Stimulated activated CD4-positive, alpha-beta T cell treated with anti-CD3 and anti-CD28 coated beads, Interleukin-2, amount 100 ng/mL, for 4 hours (primary cell): Measurements from ENCODE around the gene UNC45A.
"Not testable (repeated sequence)": the region's sequence is repeated elsewhere in the genome, so short reads cannot be mapped to it uniquely, and the experiment has no call there.

Source experiments
- DNase-seq: peaks from one replicate; pipeline ENCODE4 v3.0.0-alpha.2; 2020; ENCODE audit warnings: low read depth

Gene UNC45A

DNA sequence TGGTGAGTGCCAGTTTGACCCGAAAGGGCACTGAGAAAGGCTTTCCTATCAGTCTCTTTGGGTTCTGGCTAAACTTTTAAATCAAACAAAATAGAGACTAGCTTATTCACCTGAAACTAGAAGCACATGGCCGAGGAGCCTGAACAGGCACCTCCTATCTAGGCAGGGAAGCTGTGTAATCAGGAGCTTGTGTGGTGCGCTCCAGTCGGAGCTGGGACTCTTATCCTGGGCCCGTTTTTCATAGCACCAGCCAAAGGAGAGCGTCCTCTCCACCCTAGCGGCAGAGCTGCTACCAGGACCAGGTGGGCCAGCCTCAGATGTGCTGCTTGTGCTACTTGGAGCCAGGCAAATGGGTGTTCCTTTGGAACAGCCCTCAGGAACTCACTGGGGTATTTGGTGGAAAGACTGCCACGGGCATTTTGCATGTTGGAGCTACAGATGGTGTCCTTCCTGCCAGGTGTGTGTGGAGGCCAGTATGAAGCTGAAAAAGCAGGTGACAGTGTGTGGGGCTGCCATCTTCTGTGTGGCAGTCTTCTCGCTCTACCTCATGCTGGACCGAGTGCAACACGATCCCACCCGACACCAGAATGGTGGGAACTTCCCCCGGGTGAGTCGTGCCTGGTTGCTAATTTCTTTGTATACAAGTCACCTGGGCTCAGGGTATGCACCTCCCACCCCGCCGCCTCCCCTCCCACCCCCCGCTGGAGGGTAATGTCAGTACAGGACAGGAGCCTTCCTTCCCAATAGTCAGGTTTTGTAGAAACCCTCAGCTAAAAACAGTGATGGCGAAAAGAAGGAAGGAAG, 31.1 kb upstream of the UNC45A start:
- no peak for DNase-seq

DNA sequence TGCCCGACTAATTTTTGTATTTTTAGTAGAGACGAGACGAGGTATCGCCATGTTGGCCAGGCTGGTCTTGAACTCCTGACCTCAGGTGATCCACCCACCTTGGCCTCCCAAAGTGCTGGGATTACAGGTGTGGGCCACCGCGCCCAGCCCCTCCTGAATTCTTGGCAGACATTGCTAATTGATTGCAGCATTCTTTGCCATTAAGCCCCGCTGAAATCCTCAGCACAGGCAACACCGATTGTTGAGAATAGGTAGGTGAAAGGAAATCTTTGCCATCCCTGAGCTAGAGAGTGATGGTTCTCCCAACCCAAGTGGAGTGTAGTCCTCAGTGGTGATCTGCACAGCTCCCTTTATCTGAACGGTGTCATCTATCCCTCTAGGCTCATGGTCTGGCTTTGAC, 30.3 kb upstream of the UNC45A start:
- no peak for DNase-seq

DNA sequence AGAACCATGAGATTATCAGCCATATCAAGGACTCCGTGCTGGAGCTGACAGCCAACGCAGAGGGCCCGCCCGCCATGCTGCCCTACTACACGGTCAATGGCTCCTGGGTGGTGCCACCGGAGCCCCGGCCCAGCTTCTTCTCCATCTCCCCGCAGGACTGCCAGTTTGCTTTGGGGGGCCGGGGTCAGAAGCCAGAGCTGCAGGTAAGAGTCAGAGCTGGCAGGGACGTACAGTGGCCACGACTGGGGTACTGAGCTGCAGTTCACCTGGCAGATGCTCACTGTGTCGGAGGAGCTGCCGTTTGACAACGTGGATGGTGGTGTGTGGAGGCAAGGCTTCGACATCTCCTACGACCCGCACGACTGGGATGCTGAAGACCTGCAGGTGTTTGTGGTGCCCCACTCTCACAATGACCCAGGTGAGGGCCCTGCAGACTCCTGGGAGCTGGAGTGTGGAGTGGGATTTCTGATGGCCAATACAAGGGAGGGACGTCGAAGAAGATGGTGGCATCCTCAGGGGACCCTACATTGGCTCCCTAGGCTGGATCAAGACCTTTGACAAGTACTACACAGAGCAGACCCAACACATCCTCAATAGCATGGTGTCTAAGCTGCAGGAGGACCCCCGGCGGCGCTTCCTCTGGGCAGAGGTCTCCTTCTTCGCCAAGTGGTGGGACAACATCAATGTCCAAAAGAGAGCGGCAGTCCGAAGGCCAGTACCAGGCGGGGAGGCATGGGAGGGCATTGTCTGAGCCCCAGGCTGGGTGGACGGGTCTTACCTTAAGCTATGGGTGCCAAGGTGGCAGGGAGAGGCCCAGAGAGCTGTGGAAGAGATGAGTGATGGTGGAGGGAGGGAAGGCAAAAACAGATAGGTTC, 29.5 kb upstream of the UNC45A start:
- DNase-seq = no peak

DNA sequence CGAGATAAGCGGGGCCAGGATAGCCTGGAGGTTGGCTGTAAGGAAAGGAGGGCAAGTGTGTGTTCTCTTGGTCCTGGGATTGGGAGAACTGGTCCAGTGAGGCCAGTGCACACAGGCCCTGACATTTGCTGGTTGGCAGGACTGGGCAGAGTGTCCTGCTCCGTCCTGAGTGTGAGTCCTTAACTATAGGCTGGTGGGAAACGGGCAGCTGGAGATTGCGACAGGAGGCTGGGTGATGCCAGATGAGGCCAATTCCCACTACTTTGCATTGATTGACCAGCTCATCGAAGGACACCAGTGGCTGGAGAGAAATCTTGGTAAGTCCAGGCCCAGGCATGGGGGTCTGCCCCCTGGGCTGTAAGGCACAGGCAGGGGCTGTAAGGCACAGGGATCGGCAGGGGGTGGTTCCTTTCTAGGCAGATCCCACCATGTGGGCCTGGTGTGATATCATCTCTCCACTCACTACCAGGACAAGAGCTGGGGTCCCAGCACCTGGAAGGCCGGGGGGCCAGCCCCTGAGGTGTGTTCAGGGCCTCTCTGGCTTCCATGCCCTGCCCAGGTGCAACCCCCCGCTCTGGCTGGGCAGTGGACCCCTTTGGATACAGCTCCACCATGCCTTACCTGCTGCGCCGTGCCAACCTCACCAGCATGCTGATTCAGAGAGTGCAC, 28.8 kb upstream of the UNC45A start:
- no peak for DNase-seq

DNA sequence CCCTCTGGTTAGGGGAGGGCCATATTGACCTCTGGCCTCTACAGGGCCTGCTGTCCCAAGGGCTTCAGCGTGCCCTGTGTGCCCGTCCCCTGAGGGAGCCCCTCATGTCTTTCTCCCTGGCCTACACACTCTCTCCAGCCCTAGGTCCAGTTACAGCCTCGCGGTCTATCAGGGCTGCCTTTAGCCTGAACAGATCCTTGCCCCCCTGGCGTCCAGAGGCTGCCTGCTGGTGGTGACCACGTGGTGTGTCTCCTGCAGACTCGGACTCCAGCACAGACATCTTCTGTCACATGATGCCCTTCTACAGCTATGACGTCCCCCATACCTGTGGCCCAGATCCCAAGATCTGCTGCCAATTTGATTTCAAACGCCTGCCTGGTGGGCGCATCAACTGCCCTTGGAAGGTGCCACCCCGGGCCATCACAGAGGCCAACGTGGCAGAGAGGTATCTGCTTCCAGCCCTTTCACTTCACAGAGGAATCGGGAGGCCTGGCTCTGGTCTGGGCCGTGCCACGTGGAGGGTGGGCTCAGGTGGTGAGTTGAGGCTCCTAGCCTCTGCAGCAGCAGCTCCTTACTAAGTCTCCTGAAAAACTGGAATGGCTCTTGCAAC, 27.9 kb upstream of the UNC45A start:
- no peak for DNase-seq

DNA sequence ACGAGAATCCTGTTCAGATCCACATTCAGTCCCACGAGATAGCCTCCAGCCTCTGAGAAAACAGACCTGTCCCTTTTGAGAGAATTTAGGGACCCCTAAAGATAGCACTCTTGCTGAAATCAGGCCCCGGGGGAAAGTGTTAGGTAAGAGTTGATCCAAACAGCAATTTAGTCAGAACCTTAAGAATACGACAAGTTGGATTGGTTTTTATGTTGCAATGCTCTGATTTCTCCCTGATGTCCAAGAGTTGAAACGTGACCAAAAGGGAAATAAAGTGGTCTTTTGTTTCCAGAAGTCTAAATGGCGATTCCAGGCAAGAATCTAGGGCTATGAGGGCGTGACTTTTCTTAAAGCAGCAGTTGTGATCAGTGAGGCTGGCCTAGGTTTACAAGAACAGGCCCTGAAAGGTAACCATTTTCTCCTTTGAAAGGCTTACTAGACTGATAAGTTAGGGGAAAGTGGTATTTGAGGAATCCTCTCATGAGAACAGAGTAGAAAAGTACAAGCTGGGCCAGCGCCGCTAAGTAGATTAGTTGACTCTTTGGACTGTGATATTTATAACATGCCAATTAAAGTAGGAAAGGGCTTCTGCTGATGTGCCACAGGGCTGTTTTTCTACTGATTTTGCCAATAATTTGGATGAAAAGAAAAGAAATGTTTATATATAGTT, 27.1 kb upstream of the UNC45A start:
- no peak for DNase-seq

DNA sequence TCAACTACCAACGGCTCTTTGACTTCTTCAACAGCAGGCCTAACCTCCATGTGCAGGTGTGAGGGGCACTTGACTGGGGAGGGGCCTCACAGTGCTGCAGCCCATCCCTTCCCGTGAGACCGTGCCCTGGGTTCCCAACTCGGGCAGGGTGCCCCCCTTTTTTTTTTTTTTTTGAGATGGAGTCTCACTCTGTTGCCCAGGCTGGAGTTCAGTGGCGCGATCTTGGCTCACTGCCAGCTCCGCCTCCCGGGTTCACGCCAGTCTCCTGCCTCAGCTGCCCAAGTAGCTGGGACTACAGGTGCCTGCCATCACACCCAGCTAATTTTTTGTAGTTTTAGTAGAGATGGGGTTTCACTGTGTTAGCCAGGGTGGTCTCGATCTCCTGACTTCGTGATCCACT, 25.6 kb upstream of the UNC45A start:
- not testable (repeated sequence) for DNase-seq

DNA sequence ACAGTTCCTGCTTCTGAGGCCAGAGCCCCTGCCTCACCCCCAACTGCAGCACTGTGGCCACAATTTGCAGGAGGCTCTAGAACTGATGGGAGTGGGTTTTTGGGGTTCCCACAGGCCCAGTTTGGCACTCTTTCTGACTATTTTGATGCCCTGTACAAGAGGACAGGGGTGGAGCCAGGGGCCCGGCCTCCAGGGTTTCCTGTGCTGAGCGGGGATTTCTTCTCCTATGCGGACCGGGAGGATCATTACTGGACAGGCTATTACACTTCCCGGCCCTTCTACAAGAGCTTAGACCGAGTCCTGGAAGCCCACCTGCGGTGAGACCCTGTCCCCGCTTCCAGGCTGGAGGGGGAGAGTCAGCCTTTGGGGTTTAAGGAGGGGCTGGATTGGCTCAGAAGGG, 25.1 kb upstream of the UNC45A start:
- DNase-seq = no peak

DNA sequence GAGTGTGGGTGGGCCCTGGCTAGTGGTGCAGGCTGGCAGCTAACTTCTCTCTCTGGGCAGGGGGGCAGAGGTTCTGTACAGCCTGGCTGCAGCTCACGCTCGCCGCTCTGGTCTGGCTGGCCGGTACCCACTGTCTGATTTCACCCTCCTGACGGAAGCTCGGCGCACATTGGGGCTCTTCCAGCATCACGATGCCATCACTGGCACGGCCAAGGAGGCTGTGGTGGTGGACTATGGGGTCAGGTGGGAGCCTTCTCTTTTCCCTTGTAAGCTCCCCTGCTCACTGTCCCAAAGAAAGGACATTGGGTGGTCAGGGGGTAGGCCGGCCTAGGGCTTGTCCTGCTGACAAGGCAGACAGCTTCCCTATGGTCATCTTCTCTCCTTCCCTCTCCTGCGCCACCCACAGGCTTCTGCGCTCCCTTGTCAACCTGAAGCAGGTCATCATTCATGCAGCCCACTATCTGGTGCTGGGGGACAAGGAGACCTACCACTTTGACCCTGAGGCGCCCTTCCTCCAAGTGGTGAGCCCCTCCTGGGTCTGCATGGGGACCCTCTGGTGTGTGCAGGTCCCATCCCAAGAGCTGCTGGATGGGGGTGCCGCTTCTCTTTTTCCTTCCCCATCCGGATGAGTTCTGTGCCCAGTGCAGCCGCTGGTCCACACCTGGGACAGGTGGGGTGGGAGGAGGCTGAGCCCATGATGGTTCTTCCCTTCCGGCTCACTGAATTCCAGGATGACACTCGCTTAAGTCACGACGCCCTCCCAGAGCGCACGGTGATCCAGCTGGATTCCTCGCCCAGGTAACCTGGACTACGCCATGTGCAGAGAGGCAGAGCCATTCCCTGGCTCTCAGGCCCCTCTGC, 24.4 kb upstream of the UNC45A start:
- DNase-seq = no peak

DNA sequence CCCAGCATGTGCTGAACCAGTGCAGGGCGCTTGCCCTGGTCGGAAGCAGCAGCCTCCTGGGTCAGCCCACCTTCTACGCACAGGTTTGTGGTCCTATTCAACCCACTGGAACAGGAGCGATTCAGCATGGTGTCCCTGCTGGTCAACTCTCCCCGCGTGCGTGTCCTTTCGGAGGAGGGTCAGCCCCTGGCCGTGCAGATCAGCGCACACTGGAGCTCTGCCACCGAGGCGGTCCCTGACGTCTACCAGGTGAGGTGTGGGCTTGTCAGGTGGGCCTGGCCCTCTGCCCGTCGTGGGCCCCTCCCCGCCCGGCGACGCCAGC, 23.8 kb upstream of the UNC45A start:
- DNase-seq = no peak

DNA sequence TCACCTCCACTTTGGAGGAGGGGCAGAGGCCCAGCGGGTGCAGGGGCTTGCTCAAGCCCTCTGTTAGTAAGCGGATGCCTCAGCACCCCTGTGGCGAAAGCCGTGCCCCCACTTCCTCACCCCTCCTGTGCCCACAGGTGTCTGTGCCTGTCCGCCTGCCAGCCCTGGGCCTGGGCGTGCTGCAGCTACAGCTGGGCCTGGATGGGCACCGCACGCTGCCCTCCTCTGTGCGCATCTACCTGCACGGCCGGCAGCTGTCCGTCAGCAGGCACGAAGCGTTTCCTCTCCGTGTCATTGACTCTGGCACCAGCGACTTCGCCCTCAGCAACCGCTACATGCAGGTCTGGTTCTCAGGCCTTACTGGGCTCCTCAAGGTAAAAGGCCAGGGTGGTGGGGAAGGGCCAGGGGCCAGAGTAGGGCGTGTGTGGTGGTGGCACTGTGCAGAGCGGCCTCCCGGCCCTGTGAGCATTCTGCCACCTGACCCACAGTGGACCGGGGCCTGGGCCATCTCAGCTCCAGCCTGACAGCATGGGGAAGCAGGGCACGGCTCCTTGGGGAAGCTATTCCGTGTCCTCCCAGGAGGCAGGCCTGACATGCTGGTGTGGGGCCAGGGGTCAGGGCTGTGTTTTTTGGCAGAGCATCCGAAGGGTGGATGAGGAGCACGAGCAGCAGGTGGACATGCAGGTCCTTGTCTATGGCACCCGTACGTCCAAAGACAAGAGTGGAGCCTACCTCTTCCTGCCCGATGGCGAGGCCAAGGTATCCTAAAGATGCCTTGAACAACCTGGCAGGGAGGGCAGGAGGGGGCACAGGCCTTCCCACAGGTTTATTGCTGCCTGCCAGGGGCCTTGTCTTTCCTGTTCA, 22.9 kb upstream of the UNC45A start:
- no peak for DNase-seq

DNA sequence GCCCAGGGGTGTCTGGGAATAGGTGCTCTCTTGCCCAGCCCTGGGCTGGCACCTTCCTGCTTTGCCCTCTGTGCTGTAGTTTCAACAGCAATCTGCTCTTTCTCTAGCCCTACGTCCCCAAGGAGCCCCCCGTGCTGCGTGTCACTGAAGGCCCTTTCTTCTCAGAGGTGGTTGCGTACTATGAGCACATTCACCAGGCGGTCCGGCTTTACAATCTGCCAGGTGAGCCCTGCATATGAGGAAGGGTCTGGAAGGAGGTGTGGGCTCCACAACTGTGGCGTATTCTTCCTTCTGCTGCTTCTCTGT, 22.4 kb upstream of the UNC45A start:
- DNase-seq = no peak

DNA sequence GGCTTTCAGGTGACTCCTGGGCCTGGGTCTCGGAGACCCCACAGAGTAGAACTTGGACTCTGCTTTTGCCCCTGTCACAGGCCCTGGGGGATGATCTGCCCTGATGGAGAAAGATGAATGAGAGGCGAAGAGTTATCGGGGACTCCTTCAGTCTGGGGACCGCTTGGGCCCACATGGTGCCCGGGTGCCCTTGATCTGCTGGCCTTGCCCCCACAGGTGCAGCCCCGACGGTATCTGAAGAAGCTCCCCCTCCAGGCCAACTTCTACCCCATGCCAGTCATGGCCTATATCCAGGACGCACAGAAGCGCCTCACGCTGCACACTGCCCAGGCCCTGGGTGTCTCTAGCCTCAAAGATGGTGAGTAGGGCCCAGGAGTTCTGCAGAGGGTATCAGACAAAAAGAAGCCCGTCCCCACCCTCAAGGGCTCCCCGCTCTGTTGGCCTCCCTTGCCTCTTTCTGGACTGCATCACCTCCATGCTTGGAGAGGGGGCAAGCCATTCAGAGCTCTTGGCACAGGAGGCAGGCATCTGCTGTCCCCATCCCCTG, 21.6 kb upstream of the UNC45A start:
- no peak for DNase-seq

DNA sequence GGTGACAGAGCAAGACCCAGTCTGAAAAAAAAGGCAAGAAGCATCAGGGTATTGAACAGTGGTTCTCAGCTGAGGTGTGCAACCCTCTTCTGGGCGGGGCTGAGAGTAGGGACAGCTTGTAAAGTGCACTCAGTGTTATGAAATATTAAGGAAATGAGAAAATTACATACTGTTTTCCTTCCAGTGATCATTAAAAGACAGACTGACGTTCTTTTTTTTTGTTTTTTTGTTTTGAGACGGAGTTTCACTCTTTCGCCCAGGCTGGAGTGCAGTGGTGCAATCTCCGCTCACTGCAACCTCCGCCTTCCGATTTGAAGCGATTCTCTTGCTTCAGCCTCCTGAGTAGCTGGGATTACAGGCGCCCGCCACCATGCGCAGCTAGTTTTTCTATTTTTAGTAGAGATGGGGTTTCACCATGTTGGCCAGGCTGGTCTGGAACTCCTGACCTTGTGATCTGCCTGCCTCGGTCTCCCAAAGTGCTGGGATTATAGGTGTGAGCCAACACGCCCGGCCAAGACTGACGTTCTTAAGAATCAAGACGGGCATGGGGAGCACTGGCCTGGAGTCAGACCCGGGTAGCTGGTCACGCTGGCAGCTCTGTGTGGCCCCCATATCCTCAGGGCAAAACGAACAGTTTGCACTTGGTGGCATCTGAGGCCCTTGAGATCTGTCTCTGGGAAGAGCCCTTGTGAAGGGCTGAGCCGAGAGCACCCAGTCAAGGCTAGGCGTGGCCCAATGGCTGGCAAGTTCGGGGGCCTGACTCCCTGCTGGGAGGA, 20.6 kb upstream of the UNC45A start:
- DNase-seq = no peak

DNA sequence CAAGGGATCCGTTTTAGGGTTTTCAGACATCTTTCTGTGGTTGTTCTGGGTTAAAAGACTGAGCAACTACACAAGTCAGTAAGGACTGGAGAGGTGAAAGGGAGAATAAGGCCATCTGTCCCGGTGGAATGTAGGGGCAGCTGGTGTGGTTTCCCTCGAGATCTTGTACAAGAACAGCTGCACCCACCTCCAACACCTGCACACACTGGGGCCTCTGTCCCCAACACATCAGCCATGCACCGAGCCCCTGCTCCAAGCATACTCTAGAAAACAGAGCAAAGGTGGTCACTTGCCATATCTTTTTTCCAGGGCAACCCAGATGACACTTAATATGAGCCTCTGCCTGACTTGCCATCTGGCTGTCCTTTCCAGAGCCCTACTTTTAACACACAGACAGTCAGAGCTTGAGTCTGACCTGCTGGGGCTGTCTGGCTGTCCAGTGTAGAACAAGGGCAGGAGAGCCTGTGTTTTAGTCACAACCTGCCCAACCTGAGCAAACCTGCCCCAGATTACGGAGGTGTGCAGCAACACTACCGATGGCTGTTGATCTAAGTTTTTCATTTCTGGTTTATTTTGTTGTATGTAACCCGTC, 19.8 kb upstream of the UNC45A start:
- DNase-seq = no peak

DNA sequence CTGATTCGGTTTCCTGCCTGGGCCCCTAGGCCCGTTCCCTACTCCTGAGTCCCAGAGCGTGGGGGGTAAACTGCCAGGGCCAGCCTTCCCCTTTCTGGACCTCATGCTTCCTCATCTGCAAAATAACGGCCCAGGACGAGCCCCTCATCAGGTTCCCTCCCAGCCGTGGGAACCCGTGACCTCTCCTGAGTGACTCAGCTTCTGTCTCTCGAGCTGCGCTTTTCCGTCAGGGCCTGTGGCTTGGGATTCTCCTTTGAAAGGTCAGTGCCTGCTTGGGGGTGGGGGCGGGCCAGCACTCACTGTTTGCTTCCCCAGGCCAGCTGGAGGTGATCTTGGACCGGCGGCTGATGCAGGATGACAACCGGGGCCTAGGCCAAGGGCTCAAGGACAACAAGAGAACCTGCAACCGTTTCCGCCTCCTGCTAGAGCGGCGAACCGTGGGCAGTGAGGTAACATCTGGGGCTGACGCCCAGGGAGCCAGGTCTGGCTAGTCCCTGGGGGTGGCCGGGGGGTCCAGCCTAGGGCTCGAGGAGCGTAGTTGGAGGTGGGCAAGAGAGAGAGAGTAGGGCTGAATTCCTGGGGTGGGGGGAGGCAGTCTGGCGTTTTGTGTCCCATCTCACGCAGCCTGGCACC, 19.2 kb upstream of the UNC45A start:
- no peak for DNase-seq

DNA sequence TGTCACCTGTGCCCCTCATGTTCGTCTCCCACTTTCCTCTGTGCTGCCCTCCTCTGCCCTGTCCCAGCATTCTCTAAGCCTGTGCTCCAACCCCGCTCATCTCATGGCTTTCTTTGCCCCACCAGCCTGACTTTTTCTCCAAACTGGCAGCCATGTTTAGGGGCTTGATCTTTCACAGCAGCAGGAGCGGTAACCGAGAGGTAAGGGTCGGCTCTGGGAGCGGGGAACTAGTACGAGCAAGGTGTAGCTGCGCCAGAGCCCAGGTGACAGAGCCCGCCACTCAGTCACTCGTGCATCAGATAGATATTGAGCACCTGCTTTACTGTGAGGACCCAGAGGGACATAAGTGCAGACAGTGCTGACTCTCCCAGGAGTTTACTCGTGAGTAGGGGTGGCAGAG, 18.6 kb upstream of the UNC45A start:
- DNase-seq = no peak

DNA sequence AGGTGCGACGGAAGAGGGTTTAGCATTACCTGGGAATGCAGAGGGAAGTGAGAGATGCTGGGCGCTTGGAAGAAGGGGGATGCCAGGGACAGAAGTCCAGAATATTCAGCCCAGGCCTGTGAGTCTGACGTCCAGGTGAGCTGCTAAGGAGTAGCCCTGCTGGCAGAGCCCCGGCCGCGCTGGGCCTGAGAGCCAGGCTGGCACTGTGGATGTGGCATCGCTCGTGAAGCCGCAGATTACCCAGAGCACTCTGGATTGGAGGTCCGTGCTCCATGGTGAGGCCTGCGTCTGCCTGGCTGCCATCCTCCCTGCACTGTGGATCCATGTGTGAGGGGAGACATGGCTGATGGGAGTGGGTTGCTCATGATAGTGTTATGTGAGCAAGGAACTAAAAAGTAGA, 17.5 kb upstream of the UNC45A start:
- DNase-seq = no peak
